ENCODE data around the gene EWSR1. TPM values are rescaled to one million over a fixed set of nuclear protein-coding genes. Genes with fewer than 3 reads are reported as not detected.
"Not testable (repeated sequence)": the region's sequence is repeated elsewhere in the genome, so short reads cannot be mapped to it uniquely, and the experiment has no call there.

EWSR1 gene
- total and polyA plus RNA-seq, 2 donors (not counting 3 experiments of a cell fraction or from before 2014, with no cell fraction given) = 305 to 588 TPM

GRCh38 chr22:29233277-29233877 lies 34.7 kb upstream of the EWSR1 start:
- no peak overlapping the region for H3K9ac ChIP-seq (replicated peaks; ENCODE audit: extremely low read depth, insufficient read depth, low read length)
- no peak overlapping the region for H2AFZ ChIP-seq (ENCODE audit: low read depth, low read length)
- H3K4me3 ChIP-seq (replicated peaks in 1 of 3; ENCODE audit: insufficient read depth in 1 of 3, low read depth in 1 of 3, low read length in 3 of 3) = no peak overlapping the region
- CTCF ChIA-PET = interaction anchor here (1.5 to 2.0 kb wide), 2 partner anchors 12 to 36 kb away, joined by 4 to 8 read pairs; no protein-coding TSS in a partner anchor
- no peaks in the 10 kb centered on the region for H3K27me3 ChIP-seq (ENCODE audit: control insufficient read depth in 2 of 2, insufficient read depth in 2 of 2, low read length in 2 of 2)
- no peak for FAIRE-seq
- POLR2A ChIA-PET = no interaction called here
- no peaks in the 10 kb centered on the region for H4K20me1 ChIP-seq (replicated peaks; ENCODE audit: control insufficient read depth, extremely low read depth, insufficient read depth, low read length)
- no peak for DNase-seq (ENCODE audit: low read depth, low spot score)
- H3K27ac ChIP-seq (ENCODE audit: insufficient read depth, low read depth, low read length) = no peak overlapping the region
- TF ChIP-seq POLR2AphosphoS5 (IDR thresholded peaks at IDR 0.05; ENCODE audit: insufficient read depth, low read depth, low read length) = no peak
- H3K9me3 ChIP-seq (replicated peaks; ENCODE audit: control insufficient read depth, insufficient read depth, low read length) = no peaks in the 10 kb centered on the region
- dilution Hi-C loops (cut with MboI; ENCODE audit: extremely low pct_ligation_motif_present, low sequenced_read_pairs) (no loop called here), intact Hi-C loops (cut with micrococcal nuclease) (no loop called here)
- no peaks in the 10 kb centered on the region for H3K36me3 ChIP-seq (ENCODE audit: control insufficient read depth in 2 of 2, extremely low read depth in 1 of 2, insufficient read depth in 2 of 2, low read length in 2 of 2)
- H3K4me1 ChIP-seq (ENCODE audit: control insufficient read depth, extremely low read depth, insufficient read depth, low read length) = peaks cover 8% of the 10 kb centered on the region
- no peaks in the 10 kb centered on the region for H3K79me2 ChIP-seq (ENCODE audit: control insufficient read depth, insufficient read depth, low read length)
- no peaks in the 10 kb centered on the region for H3K9me1 ChIP-seq (replicated peaks; ENCODE audit: control insufficient read depth, extremely low read depth, insufficient read depth, low read length)
- BruUV-seq (replicated peaks) = no TSS peak
- no peak overlapping the region for H3K4me2 ChIP-seq (ENCODE audit: insufficient read depth, low read length)

GRCh38 chr22:29240481-29240880 lies 27.6 kb upstream of the EWSR1 start:
- BruUV-seq (replicated peaks); H3K9me1 ChIP-seq (replicated peaks; ENCODE audit: control insufficient read depth, extremely low read depth, insufficient read depth, low read length); H3K79me2 ChIP-seq (ENCODE audit: control insufficient read depth, insufficient read depth, low read length); H3K36me3 ChIP-seq (ENCODE audit: control insufficient read depth in 2 of 2, extremely low read depth in 1 of 2, insufficient read depth in 2 of 2, low read length in 2 of 2); H3K27me3 ChIP-seq (ENCODE audit: control insufficient read depth in 2 of 2, insufficient read depth in 2 of 2, low read length in 2 of 2); H3K9me3 ChIP-seq (replicated peaks; ENCODE audit: control insufficient read depth, insufficient read depth, low read length); H3K27ac ChIP-seq (ENCODE audit: insufficient read depth, low read depth, low read length); intact Hi-C loops (cut with micrococcal nuclease); DNase-seq (ENCODE audit: low read depth, low spot score); POLR2A ChIA-PET; H3K4me3 ChIP-seq (replicated peaks in 1 of 3; ENCODE audit: insufficient read depth in 1 of 3, low read depth in 1 of 3, low read length in 3 of 3); H3K4me1 ChIP-seq (ENCODE audit: control insufficient read depth, extremely low read depth, insufficient read depth, low read length); H3K9ac ChIP-seq (replicated peaks; ENCODE audit: extremely low read depth, insufficient read depth, low read length); FAIRE-seq; dilution Hi-C loops (cut with MboI; ENCODE audit: extremely low pct_ligation_motif_present, low sequenced_read_pairs); H2AFZ ChIP-seq (ENCODE audit: low read depth, low read length); H3K4me2 ChIP-seq (ENCODE audit: insufficient read depth, low read length); H4K20me1 ChIP-seq (replicated peaks; ENCODE audit: control insufficient read depth, extremely low read depth, insufficient read depth, low read length): not testable (repeated sequence)
- CTCF ChIA-PET = interaction anchor here (0.9 to 1.0 kb wide), 3 partner anchors 43 to 640 kb away, joined by 3 to 4 read pairs (median 3); no protein-coding TSS in a partner anchor

Data from endothelial cell of umbilical vein (primary cell).